NCI-H146 (cell line): Measurements from ENCODE around the gene UQCR11.

Source experiments
- DNase-seq: peaks from one replicate; lab custom pipeline; 2025; lab: John Stamatoyannopoulos, UW

The UQCR11 gene

GRCh38 chr19:1615156-1615765 lies 10.0 kb upstream of the UQCR11 start:
- no peak for DNase-seq

GRCh38 chr19:1613808-1614570 lies 8.7 kb upstream of the UQCR11 start:
- DNase-seq, result no peak

GRCh38 chr19:1613146-1613545 lies 7.9 kb upstream of the UQCR11 start:
- no peak for DNase-seq

GRCh38 chr19:1612114-1613086 lies 7.1 kb upstream of the UQCR11 start:
- no peak for DNase-seq

GRCh38 chr19:1611353-1611752 lies 6.1 kb upstream of the UQCR11 start:
- no peak for DNase-seq

- DNase-seq, result no peak
These were observed 5.3 kb upstream of the UQCR11 start for GRCh38 chr19:1610579-1610978.

- DNase-seq, result no peak
These were observed 4.6 kb upstream of the UQCR11 start for GRCh38 chr19:1609680-1610474.

- DNase-seq, result no peak
These were observed 3.8 kb upstream of the UQCR11 start for GRCh38 chr19:1609103-1609396.

- DNase-seq, result no peak
These were observed 3.3 kb upstream of the UQCR11 start for GRCh38 chr19:1608359-1609102.

- no peak for DNase-seq
These were observed 933 bp upstream of the UQCR11 start for GRCh38 chr19:1606138-1606651.

GRCh38 chr19:1602091-1602707 lies 3.1 kb downstream of the UQCR11 start:
- DNase-seq, result no peak

- DNase-seq, result no peak
These were observed 3.6 kb downstream of the UQCR11 start for GRCh38 chr19:1601613-1602064.

- DNase-seq, result no peak
These were observed 5.8 kb downstream of the UQCR11 start for GRCh38 chr19:1599460-1599846.

GRCh38 chr19:1598777-1599459 lies 6.3 kb downstream of the UQCR11 start:
- no peak for DNase-seq

- DNase-seq, result no peak
These were observed 11.8 kb downstream of the UQCR11 start for GRCh38 chr19:1593501-1593772.

- DNase-seq, result peak; percentile 89
These were observed 12.3 kb downstream of the UQCR11 start, which contains the start of gene MBD3 for GRCh38 chr19:1592755-1593500. MBD3 (minus strand) TSS chr19:1592865; CDS start chr19:1592631, 234 bp downstream.

GRCh38 chr19:1592024-1592754 lies 13.1 kb downstream of the UQCR11 start:
- DNase-seq, result peak; percentile 82

GRCh38 chr19:1591421-1592023 lies 13.7 kb downstream of the UQCR11 start:
- DNase-seq, result peak; percentile 74
